A673 (cell line): Measurements from ENCODE around the gene SMCO3. TPM values are rescaled to one million over a fixed set of nuclear protein-coding genes. Genes with fewer than 3 reads are reported as not detected.

Source experiments
- BruUV-seq: library from RNA; stranded (reverse); fragments of 400-500 nt; replicated peaks from 2 replicates; lab custom pipeline; 2021; lab: Mats Ljungman, UMichigan
- CTCF ChIA-PET: fragments of 300-600 bp; sonication (Branson Sonifier 250); formaldehyde crosslinking; loops from one replicate; lab custom pipeline; 2022; ENCODE audit warnings: antibody characterized with exemption; lab: Charles Lee
- POLR2A ChIA-PET: fragments of 300-600 bp; sonication (Branson Sonifier 250); formaldehyde crosslinking; loops from one replicate; lab custom pipeline; 2022; ENCODE audit warnings: antibody characterized with exemption; ENCODE audit not compliant: low non-redundant PET; lab: Charles Lee
- DNase-seq: peaks from one replicate; pipeline ENCODE4 v3.0.0-alpha.2; 2015; ENCODE audit warnings: low spot score
- H3K27ac ChIP-seq: fragments of 200-600 bp; sonication (generic); 2 replicates; pipeline ENCODE4 v1.5.1; 2016; ENCODE audit warnings: mixed run types, low read depth, mild to moderate bottlenecking, mixed read lengths, antibody characterized with exemption, low read length; ENCODE audit not compliant: poor library complexity, severe bottlenecking
- H3K27me3 ChIP-seq: fragments of 200-600 bp; sonication (generic); replicated peaks from 2 replicates; pipeline ENCODE4 v1.6.1; 2017; ENCODE audit warnings: mixed run types, low read depth, mild to moderate bottlenecking, mixed read lengths, antibody characterized with exemption, low read length; ENCODE audit not compliant: insufficient read depth, poor library complexity
- H3K36me3 ChIP-seq: fragments of 200-600 bp; sonication (generic); 2 replicates; pipeline ENCODE4 v1.6.1; 2016; ENCODE audit warnings: mixed run types, mild to moderate bottlenecking, mixed read lengths, antibody characterized with exemption, low read length; ENCODE audit not compliant: insufficient read depth, poor library complexity, severe bottlenecking
- H3K4me1 ChIP-seq: fragments of 200-600 bp; sonication (generic); 2 replicates; pipeline ENCODE4 v1.6.1; 2017; ENCODE audit warnings: mixed run types, mild to moderate bottlenecking, mixed read lengths, antibody characterized with exemption, low read length; ENCODE audit not compliant: insufficient read depth, poor library complexity, severe bottlenecking
- H3K4me3 ChIP-seq: fragments of 200-600 bp; sonication (generic); 2 replicates; pipeline ENCODE4 v1.5.1; 2016; ENCODE audit warnings: low read depth, mixed run types, mild to moderate bottlenecking, mixed read lengths, low read length; ENCODE audit not compliant: poor library complexity, severe bottlenecking
- H3K9me3 ChIP-seq: fragments of 200-600 bp; sonication (generic); 2 replicates; pipeline ENCODE4 v1.6.1; 2016; ENCODE audit warnings: mixed run types, low read depth, mild to moderate bottlenecking, mixed read lengths, antibody characterized with exemption, low read length; ENCODE audit not compliant: poor library complexity, severe bottlenecking
- EZH2 ChIP-seq: fragments of 200-600 bp; sonication (generic); IDR thresholded peaks from 2 replicates; pipeline ENCODE4 v1.6.1; 2017; ENCODE audit warnings: borderline replicate concordance, low read depth, mild to moderate bottlenecking, mixed read lengths, antibody characterized with exemption, low read length; ENCODE audit not compliant: poor library complexity, severe bottlenecking
- intact Hi-C: fragments of 100-400 bp; cut with micrococcal nuclease; formaldehyde crosslinking; loops from one replicate; pipeline ENCODE4 v1.10.0; 2022; ENCODE audit not compliant: unreplicated experiment
- total RNA-seq: library from RNA; stranded (reverse); gene quantifications from 2 replicates; pipeline ENCODE4 v1.2.3, GENCODE V29; 2021
- TF ChIP-seq, protein P1 (sequence below): fragments of 300-800, 200-600 bp; sonication (generic); conservative IDR thresholded peaks from 2 replicates; pipeline ENCODE4 v1.5.1; 2017; ENCODE audit warnings: low read depth, mild to moderate bottlenecking, antibody characterized with exemption, low read length, moderate library complexity, mixed read lengths

Gene SMCO3
- total RNA-seq, 1 experiment from 2014 or later = not detected

- intact Hi-C loops = loop anchor here (1.0 kb wide), 1 partner anchor 33 kb away; the partner anchor contains the start of genes C12orf60 and WBP11
- TSS peak; percentile 72 for BruUV-seq
These were observed 43.2 kb downstream of the SMCO3 start for GRCh38 chr12:14770496-14771461.

GRCh38 chr12:14769969-14770495 lies 44.0 kb downstream of the SMCO3 start:
- peak overlapping the region; percentile 57 for H3K4me3 ChIP-seq
- peak overlapping the region; percentile 82 for H3K27ac ChIP-seq
- H3K27me3 ChIP-seq = no peaks in the 10 kb centered on the region
- H3K4me1 ChIP-seq = peaks cover 16% of the 10 kb centered on the region
- intact Hi-C loops = no loop called here
- H3K36me3 ChIP-seq = no peaks in the 10 kb centered on the region
- DNase-seq = peak; percentile 77
- no peaks in the 10 kb centered on the region for H3K9me3 ChIP-seq
- CTCF ChIA-PET = interaction anchor here (0.9 kb wide), 1 partner anchor 226 kb away, joined by 3 read pairs; no protein-coding TSS in a partner anchor
- POLR2A ChIA-PET = interaction anchor here (0.6 kb wide), 2 partner anchors 503 to 618 kb away, joined by 5 to 17 read pairs; no protein-coding TSS in a partner anchor
- no TSS peak for BruUV-seq
- TF ChIP-seq, protein P1, sequence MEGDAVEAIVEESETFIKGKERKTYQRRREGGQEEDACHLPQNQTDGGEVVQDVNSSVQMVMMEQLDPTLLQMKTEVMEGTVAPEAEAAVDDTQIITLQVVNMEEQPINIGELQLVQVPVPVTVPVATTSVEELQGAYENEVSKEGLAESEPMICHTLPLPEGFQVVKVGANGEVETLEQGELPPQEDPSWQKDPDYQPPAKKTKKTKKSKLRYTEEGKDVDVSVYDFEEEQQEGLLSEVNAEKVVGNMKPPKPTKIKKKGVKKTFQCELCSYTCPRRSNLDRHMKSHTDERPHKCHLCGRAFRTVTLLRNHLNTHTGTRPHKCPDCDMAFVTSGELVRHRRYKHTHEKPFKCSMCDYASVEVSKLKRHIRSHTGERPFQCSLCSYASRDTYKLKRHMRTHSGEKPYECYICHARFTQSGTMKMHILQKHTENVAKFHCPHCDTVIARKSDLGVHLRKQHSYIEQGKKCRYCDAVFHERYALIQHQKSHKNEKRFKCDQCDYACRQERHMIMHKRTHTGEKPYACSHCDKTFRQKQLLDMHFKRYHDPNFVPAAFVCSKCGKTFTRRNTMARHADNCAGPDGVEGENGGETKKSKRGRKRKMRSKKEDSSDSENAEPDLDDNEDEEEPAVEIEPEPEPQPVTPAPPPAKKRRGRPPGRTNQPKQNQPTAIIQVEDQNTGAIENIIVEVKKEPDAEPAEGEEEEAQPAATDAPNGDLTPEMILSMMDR = peak; percentile 79
- TF ChIP-seq EZH2 = no peak

More at GRCh38 chr12:14770496-14771461, 43.2 kb downstream of the SMCO3 start:
- Histone ChIP-seq H3K4me3 (peak overlapping the region; percentile 57), H3K9me3 (no peaks in the 10 kb centered on the region), H3K27me3 (no peaks in the 10 kb centered on the region), H3K27ac (peak overlapping the region; percentile 82), H3K36me3 (no peaks in the 10 kb centered on the region), H3K4me1 (peaks cover 16% of the 10 kb centered on the region)
- peak; percentile 95 for DNase-seq
- POLR2A ChIA-PET = interaction anchor here (0.6 to 0.7 kb wide), 3 partner anchors 23 to 504 kb away, joined by 3 to 17 read pairs (median 4); no protein-coding TSS in a partner anchor
- CTCF ChIA-PET = no interaction called here
- TF ChIP-seq, protein P1 = no peak
- TF ChIP-seq EZH2 = no peak

DNA sequence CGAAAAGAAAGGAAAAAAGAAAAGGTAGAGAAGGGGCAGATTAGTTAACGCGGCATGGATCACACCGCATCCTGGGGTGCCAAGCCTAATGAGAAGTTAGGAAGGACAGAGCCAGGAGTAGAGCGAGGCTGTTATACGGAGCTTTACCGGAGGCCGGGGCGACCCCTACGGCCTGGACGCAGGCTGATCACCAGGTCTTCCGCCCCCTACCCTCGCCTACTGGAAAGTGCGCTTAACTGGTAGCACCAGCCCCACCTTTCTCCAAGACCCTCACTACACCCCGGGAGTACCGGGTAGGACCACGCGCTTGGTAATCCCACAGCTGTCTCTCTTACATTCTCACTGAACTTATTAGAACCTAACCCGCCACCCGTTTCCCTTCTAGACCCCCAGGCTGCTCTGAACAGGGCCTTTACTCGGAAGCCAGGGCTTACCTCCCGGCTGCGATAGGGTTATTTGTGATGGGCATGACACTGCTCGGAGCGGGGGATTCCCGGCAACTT lies 44.5 kb downstream of the SMCO3 start:
- POLR2A ChIA-PET = interaction anchor here (0.6 kb wide), 1 partner anchor 619 kb away, joined by 5 read pairs; no protein-coding TSS in a partner anchor
- CTCF ChIA-PET = interaction anchor here (0.6 to 0.9 kb wide), 4 partner anchors 35 to 352 kb away, joined by 3 to 7 read pairs (median 4); no protein-coding TSS in a partner anchor
- Histone ChIP-seq H3K4me1 (peaks cover 16% of the 10 kb centered on the region), H3K4me3 (peak overlapping the region; percentile 57), H3K36me3 (no peaks in the 10 kb centered on the region), H3K27me3 (no peaks in the 10 kb centered on the region), H3K9me3 (no peaks in the 10 kb centered on the region), H3K27ac (peak overlapping the region; percentile 82)
- intact Hi-C loops = no loop called here
- no peak for DNase-seq
- TF ChIP-seq, protein P1 = no peak
- TF ChIP-seq EZH2 = no peak
- BruUV-seq = no TSS peak
